Body of pancreas (tissue), 4 donors: ENCODE data around the gene RPS6KA5. TPM values are rescaled to one million over a fixed set of nuclear protein-coding genes. Genes with fewer than 3 reads are reported as not detected.

Source experiments
- ATAC-seq: fragments of 150-250 bp; one replicate; pipeline ENCODE4 v1.9.1; 2016
- DNase-seq, 4 donors: peaks; one replicate each; pipeline ENCODE4 v3.0.0-alpha.2; 2019
- H3K27ac ChIP-seq, 4 donors: fragments of 200-600 bp; sonication (generic); 1 replicate in 3 of 4; 2 replicates in 1 of 4; pipeline versions ENCODE4 v1.5.1 to v1.6.1; 2016 to 2019; ENCODE audit warnings: mild to moderate bottlenecking in 1 of 4, mixed read lengths in 1 of 4, moderate library complexity in 1 of 4
- H3K27me3 ChIP-seq, 2 donors: fragments of 200-600 bp; sonication (generic); one replicate each; pipeline ENCODE4 v1.6.0; 2016; ENCODE audit warnings: mild to moderate bottlenecking in 1 of 2
- H3K36me3 ChIP-seq, 2 donors: fragments of 200-600 bp; sonication (generic); replicated peaks in 1 of 2; 2 replicates each; pipeline ENCODE4 v1.5.1; 2016; ENCODE audit warnings: low read depth in 2 of 2; ENCODE audit not compliant: insufficient read depth in 1 of 2
- H3K4me1 ChIP-seq: fragments of 200-600 bp; sonication (generic); one replicate; pipeline ENCODE4 v1.6.0; 2016
- H3K4me3 ChIP-seq, 2 donors: fragments of 200-600 bp; sonication (generic); 1 replicate in 1 of 2; 2 replicates in 1 of 2; pipeline ENCODE4 v1.5.1; 2016 to 2019
- H3K9me3 ChIP-seq, 3 donors: fragments of 200-600 bp; sonication (generic); 1 replicate in 2 of 3; 2 replicates in 1 of 3; pipeline ENCODE4 v1.5.1; 2016
- CTCF ChIP-seq, 7 experiments: fragments of 450-650 bp in 4 of 7; fragments of 200-600 bp in 3 of 7; sonication (generic) in 3 of 7; IDR thresholded peaks; one replicate each; pipeline ENCODE4 v1.5.1; 2016 to 2019; ENCODE audit warnings: antibody characterized with exemption in 7 of 7
- POLR2A ChIP-seq, 3 donors: fragments of 450-650 bp; IDR thresholded peaks; one replicate each; pipeline ENCODE4 v1.6.1; 2016; ENCODE audit warnings: antibody characterized with exemption in 3 of 3, mild to moderate bottlenecking in 2 of 3
- WGBS, 2 donors: methylation state at CpG; one replicate each; pipeline ENCODE4 v1.1.5; 2017; 5-methylcytosine and 5-hydroxymethylcytosine counted together
- intact Hi-C: fragments of 100-400 bp; cut with DNase I; formaldehyde crosslinking; loops from one replicate; pipeline ENCODE4 v1.15.1; 2023
- total RNA-seq, 2 donors: library from RNA; depleted of rRNA; stranded (reverse); fragments of >200 nt; gene quantifications; one replicate each; pipeline ENCODE4 v1.1.0, GENCODE V29; 2016

RPS6KA5 gene
- total RNA-seq, 2 donors from 2014 or later, result 0.66 to 2.9 TPM

GRCh38 chr14:90966493-90966892, 93.9 kb downstream of the RPS6KA5 start:
- Histone ChIP-seq H3K27me3 (no peaks in the 10 kb centered on the region), H3K9me3 (no peaks in the 10 kb centered on the region), H3K4me3 (no peak overlapping the region), H3K36me3 (no peaks in the 10 kb centered on the region), H3K27ac (no peak overlapping the region), H3K4me1 (no peaks in the 10 kb centered on the region)
- DNase-seq (no peak), ATAC-seq (no peak)
- 26 to 53% methylated on average over 3 of the region's 3 CpGs for WGBS, 2 donors
- no peak for TF ChIP-seq CTCF (IDR thresholded peaks at IDR 0.05)
- TF ChIP-seq POLR2A (IDR thresholded peaks at IDR 0.05), result no peak
- intact Hi-C loops, result no loop called here

- Histone ChIP-seq H3K4me1 (no peaks in the 10 kb centered on the region), H3K4me3 (no peak overlapping the region), H3K27ac (no peak overlapping the region), H3K27me3 (no peaks in the 10 kb centered on the region), H3K36me3 (no peaks in the 10 kb centered on the region), H3K9me3 (no peaks in the 10 kb centered on the region)
- no peak for DNase-seq
- no peak for ATAC-seq
- intact Hi-C loops, result no loop called here
- no peak for TF ChIP-seq CTCF (IDR thresholded peaks at IDR 0.05)
- no peak for TF ChIP-seq POLR2A (IDR thresholded peaks at IDR 0.05)
- 84 to 92% methylated on average over 3 of the region's 3 CpGs for WGBS, 2 donors
These were observed 94.7 kb downstream of the RPS6KA5 start for GRCh38 chr14:90965765-90966164.

- Histone ChIP-seq H3K4me1 (no peaks in the 10 kb centered on the region), H3K27me3 (no peaks in the 10 kb centered on the region), H3K27ac (no peak overlapping the region), H3K36me3 (no peaks in the 10 kb centered on the region), H3K9me3 (no peaks in the 10 kb centered on the region), H3K4me3 (no peak overlapping the region)
- no peak for ATAC-seq
- DNase-seq, result no peak
- TF ChIP-seq POLR2A (IDR thresholded peaks at IDR 0.05) (no peak), CTCF (IDR thresholded peaks at IDR 0.05) (no peak)
- intact Hi-C loops, result no loop called here
- WGBS, 2 donors, result 76 to 78% methylated on average over 4 of the region's 4 CpGs
These were observed 97.1 kb downstream of the RPS6KA5 start for GRCh38 chr14:90963343-90963742.

GRCh38 chr14:90962505-90963109, 97.8 kb downstream of the RPS6KA5 start:
- DNase-seq, result no peak
- TF ChIP-seq POLR2A (IDR thresholded peaks at IDR 0.05) (no peak), CTCF (IDR thresholded peaks at IDR 0.05) (no peak)
- no peaks in the 10 kb centered on the region for H3K4me1 ChIP-seq
- intact Hi-C loops, result no loop called here
- no peaks in the 10 kb centered on the region for H3K36me3 ChIP-seq
- H3K27ac ChIP-seq, result no peak overlapping the region
- ATAC-seq, result no peak
- no peaks in the 10 kb centered on the region for H3K9me3 ChIP-seq
- no peak overlapping the region for H3K4me3 ChIP-seq
- 81 to 82% methylated on average over 11 of the region's 11 CpGs for WGBS, 2 donors
- H3K27me3 ChIP-seq, result no peaks in the 10 kb centered on the region

- 87 to 88% methylated on average over 6 of the region's 6 CpGs for WGBS, 2 donors
- intact Hi-C loops, result no loop called here
- no peak for ATAC-seq
These were observed 99.6 kb downstream of the RPS6KA5 start for GRCh38 chr14:90960818-90961217.

More at GRCh38 chr14:90960818-90961217, 99.6 kb downstream of the RPS6KA5 start:
- no peak for TF ChIP-seq CTCF (IDR thresholded peaks at IDR 0.05)
- TF ChIP-seq POLR2A (IDR thresholded peaks at IDR 0.05), result no peak
- H3K9me3 ChIP-seq, result no peaks in the 10 kb centered on the region
- no peak overlapping the region for H3K27ac ChIP-seq
- DNase-seq, result no peak
- H3K4me3 ChIP-seq, result no peak overlapping the region
- H3K36me3 ChIP-seq, result no peaks in the 10 kb centered on the region
- no peaks in the 10 kb centered on the region for H3K27me3 ChIP-seq
- no peaks in the 10 kb centered on the region for H3K4me1 ChIP-seq
